Upper lobe of left lung (tissue), 6 donors: Measurements from ENCODE around the gene CPEB4. TPM values are rescaled to one million over a fixed set of nuclear protein-coding genes. Genes with fewer than 3 reads are reported as not detected.

Experiments
- ATAC-seq, 2 donors: fragments of 200-7000 bp; cut with Tn5 transposase; one replicate each; pipeline ENCODE4 v1.9.1; 2022; ENCODE audit warnings: mild to moderate bottlenecking in 2 of 2, moderate library complexity in 2 of 2; ENCODE audit not compliant: low FRiP score in 2 of 2
- DNase-seq, 2 donors: peaks; one replicate each; pipeline ENCODE4 v3.0.0-alpha.2; 2019 to 2020
- H3K27ac ChIP-seq, 4 donors: fragments of 200-600 bp; sonication (generic); one replicate each; pipeline ENCODE4 v1.5.1; 2016 to 2019
- H3K27me3 ChIP-seq, 4 donors: fragments of 200-600 bp; sonication (generic); one replicate each; pipeline ENCODE4 v1.5.1; 2017 to 2019
- H3K36me3 ChIP-seq, 4 donors: fragments of 200-600 bp; sonication (generic); one replicate each; pipeline ENCODE4 v1.5.1; 2016 to 2019
- H3K4me1 ChIP-seq, 4 donors: fragments of 200-600 bp; sonication (generic); one replicate each; pipeline ENCODE4 v1.5.1; 2018 to 2019
- H3K4me3 ChIP-seq, 4 donors: fragments of 200-600 bp; sonication (generic); one replicate each; pipeline ENCODE4 v1.5.1; 2017 to 2019; ENCODE audit warnings: mild to moderate bottlenecking in 2 of 4, moderate library complexity in 1 of 4
- H3K9me3 ChIP-seq, 4 donors: fragments of 200-600 bp; sonication (generic); one replicate each; pipeline ENCODE4 v1.5.1; 2018 to 2019
- EP300 ChIP-seq, 4 donors: sonication (generic); formaldehyde crosslinking; IDR thresholded peaks; one replicate each; pipeline ENCODE4 v1.5.1; 2017; ENCODE audit warnings: antibody characterized with exemption in 4 of 4, control low read depth in 2 of 4
- POLR2A ChIP-seq, 4 donors: fragments of 450-650 bp; IDR thresholded peaks; one replicate each; pipeline ENCODE4 v1.5.1; 2016 to 2017; ENCODE audit warnings: antibody characterized with exemption in 4 of 4, mild to moderate bottlenecking in 2 of 4
- POLR2AphosphoS5 ChIP-seq, 2 donors: sonication (generic); formaldehyde crosslinking; IDR thresholded peaks; one replicate each; pipeline ENCODE4 v1.5.1; 2017; ENCODE audit warnings: antibody characterized with exemption in 2 of 2
- WGBS, 2 donors: methylation state at CpG; one replicate each; pipeline ENCODE4 v1.1.5; 2017 to 2018; 5-methylcytosine and 5-hydroxymethylcytosine counted together
- total RNA-seq, 6 donors: library from RNA; depleted of rRNA in 4 of 6; stranded (reverse); fragments of >200 nt in 4 of 6; gene quantifications; one replicate each; pipeline versions ENCODE4 v1.1.0 to v1.2.1, GENCODE V29; 2016 to 2021
- TF ChIP-seq, protein P1 (sequence below), 6 experiments: fragments of 450-650 bp in 4 of 6; fragments of 200-600 bp in 2 of 6; sonication (generic) in 2 of 6; IDR thresholded peaks; one replicate each; pipeline ENCODE4 v1.5.1; 2016 to 2019; ENCODE audit warnings: antibody characterized with exemption in 6 of 6
- donor health status: DM: no; HTN: no; CAD: no; lungs with moderate emphysema.
- donor health status: DM: no; HTN: yes; CAD: no; lungs with severe emphysema.

Gene CPEB4
- total RNA-seq, 6 donors from 2014 or later: 52.6 to 96.4 (median 62.0) TPM

DNA sequence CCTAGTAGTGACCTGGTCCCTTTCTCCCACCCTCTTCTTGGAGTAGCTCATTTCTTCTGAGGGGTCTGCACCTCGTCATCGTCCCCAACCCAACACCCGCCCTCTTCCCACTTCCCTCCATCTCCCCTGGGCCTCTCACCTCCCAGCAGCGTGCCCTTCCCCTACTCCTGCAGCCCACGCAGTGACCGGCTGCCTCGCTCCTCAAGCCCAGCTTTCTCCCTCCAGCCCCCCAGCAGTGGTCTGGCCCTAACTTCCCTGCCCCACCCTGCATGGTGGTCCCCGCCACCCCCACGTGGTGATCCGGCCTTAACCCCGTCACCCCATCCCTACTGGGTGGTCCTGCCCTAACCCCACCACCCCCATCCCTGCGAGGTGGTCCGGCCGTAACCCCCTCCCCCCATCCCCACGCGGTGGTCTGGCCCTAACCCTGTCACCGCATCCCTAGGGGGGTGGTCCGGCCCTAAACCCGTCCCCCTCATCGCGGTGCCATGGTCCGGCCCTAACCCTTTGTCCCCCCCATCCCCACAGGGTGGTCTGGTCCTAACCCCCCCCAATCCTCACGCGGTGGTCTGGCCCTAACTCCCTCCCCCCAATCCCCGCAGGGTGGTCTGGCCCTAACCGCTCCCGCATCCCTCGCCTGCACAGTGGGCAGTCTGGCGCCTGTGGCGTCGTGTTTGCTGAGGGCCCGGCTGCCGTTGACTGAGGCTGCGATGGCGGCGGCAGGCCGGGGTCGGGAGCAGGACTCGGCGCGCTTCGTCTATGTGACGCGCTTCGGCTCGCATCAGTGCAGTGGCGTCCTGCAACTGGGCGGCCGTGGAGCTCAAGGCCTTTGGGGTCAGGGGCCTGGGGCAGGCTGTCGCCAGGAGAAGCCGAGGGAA, 100.6 kb downstream of the CPEB4 start, which contains the start of gene C5orf47:
Gene C5orf47 (plus strand): TSS at position 617 of the 878 bp plus-strand sequence. CDS start 94 bp downstream, at position 711.
- Histone ChIP-seq H3K4me1 (no peaks in the 10 kb centered on the region), H3K9me3 (no peaks in the 10 kb centered on the region), H3K27ac (no peak within 1 kb of the TSS), H3K4me3 (no peak within 1 kb of the TSS), H3K27me3 (no peaks in the 10 kb centered on the region), H3K36me3 (no peaks in the 10 kb centered on the region)
- TF ChIP-seq POLR2A (IDR thresholded peaks at IDR 0.05): no peak
- TF ChIP-seq, protein P1, sequence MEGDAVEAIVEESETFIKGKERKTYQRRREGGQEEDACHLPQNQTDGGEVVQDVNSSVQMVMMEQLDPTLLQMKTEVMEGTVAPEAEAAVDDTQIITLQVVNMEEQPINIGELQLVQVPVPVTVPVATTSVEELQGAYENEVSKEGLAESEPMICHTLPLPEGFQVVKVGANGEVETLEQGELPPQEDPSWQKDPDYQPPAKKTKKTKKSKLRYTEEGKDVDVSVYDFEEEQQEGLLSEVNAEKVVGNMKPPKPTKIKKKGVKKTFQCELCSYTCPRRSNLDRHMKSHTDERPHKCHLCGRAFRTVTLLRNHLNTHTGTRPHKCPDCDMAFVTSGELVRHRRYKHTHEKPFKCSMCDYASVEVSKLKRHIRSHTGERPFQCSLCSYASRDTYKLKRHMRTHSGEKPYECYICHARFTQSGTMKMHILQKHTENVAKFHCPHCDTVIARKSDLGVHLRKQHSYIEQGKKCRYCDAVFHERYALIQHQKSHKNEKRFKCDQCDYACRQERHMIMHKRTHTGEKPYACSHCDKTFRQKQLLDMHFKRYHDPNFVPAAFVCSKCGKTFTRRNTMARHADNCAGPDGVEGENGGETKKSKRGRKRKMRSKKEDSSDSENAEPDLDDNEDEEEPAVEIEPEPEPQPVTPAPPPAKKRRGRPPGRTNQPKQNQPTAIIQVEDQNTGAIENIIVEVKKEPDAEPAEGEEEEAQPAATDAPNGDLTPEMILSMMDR (IDR thresholded peaks at IDR 0.05): no peak
- no peak for TF ChIP-seq EP300 (IDR thresholded peaks at IDR 0.05)
- no peak for TF ChIP-seq POLR2AphosphoS5 (IDR thresholded peaks at IDR 0.05)
- ATAC-seq (peak in 1 of 2 donors; percentile 53), DNase-seq (peak in 1 of 2 donors; percentile 35)
- WGBS, 2 donors: 95 to 97% methylated on average over 38 to 41 of the region's 51 CpGs

DNA sequence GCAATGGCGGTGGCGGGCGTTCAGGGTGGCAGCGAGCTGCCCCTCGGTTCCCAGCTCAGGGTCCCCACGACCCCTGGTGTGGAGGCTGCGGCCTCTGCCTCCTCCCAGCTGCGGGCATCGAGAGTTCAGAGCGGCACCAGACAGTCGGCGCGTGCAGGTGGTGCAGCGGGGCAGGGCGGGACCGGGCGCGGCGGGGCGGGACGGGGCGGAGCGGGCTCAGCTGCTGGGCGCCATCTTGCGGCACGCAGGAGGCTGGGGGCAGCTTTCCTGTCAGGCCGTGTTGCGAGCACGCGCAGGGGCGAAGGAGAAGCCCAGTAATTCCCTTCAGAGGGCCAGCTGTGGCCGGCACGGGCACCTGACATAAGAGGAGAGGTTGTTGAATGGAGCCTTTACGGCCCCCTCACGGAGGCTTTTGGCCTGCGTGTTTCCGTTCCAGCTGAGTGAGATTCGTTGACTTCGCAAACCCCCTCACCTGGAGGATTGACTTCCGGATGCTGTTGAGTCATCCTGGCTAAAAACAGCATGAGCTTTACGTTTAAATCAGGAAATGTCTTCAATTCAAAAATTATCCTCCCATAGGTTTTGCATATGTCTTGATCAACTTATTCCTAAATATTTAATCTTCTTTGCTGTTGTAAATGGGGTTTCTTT, 101.4 kb downstream of the CPEB4 start:
- DNase-seq (peak in 1 of 2 donors; percentile 82), ATAC-seq (no peak)
- no peaks in the 10 kb centered on the region for H3K36me3 ChIP-seq
- TF ChIP-seq, protein P1 (IDR thresholded peaks at IDR 0.05): no peak
- TF ChIP-seq POLR2A (IDR thresholded peaks at IDR 0.05) (no peak), POLR2AphosphoS5 (IDR thresholded peaks at IDR 0.05) (no peak), EP300 (IDR thresholded peaks at IDR 0.05) (no peak)
- no peak overlapping the region for H3K27ac ChIP-seq
- no peaks in the 10 kb centered on the region for H3K9me3 ChIP-seq
- no peaks in the 10 kb centered on the region for H3K27me3 ChIP-seq
- no peaks in the 10 kb centered on the region for H3K4me1 ChIP-seq
- H3K4me3 ChIP-seq: no peak overlapping the region
- WGBS, 2 donors: 96% methylated on average over 31 to 38 of the region's 41 CpGs

DNA sequence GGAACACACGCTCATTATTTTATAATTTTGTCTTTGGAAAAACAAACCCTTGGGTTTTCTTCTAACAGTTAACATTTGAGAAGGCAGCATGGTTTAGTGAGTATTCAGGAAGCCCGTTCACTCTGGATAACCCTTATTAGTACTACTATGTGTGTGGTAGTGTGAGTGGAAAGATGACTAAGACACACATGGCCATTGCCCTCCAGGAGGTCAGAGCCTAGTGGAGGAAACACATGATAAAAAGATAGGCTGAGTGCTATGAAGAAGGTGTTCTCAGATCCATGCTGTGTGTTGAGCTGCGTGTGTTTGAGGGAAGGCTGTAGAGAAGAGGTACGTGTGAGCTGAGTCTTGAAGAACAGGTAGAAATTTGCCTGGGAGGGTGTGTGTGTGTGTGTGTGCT, 109.2 kb downstream of the CPEB4 start:
- 70 to 78% methylated on average over 4 of the region's 4 CpGs for WGBS, 2 donors
- Histone ChIP-seq H3K4me3 (no peak overlapping the region), H3K4me1 (no peaks in the 10 kb centered on the region), H3K27me3 (no peaks in the 10 kb centered on the region), H3K36me3 (no peaks in the 10 kb centered on the region), H3K9me3 (no peaks in the 10 kb centered on the region), H3K27ac (no peak overlapping the region)
- TF ChIP-seq EP300 (IDR thresholded peaks at IDR 0.05) (no peak), POLR2AphosphoS5 (IDR thresholded peaks at IDR 0.05) (no peak), POLR2A (IDR thresholded peaks at IDR 0.05) (no peak)
- TF ChIP-seq, protein P1 (IDR thresholded peaks at IDR 0.05): no peak
- ATAC-seq (no peak), DNase-seq (no peak)

DNA sequence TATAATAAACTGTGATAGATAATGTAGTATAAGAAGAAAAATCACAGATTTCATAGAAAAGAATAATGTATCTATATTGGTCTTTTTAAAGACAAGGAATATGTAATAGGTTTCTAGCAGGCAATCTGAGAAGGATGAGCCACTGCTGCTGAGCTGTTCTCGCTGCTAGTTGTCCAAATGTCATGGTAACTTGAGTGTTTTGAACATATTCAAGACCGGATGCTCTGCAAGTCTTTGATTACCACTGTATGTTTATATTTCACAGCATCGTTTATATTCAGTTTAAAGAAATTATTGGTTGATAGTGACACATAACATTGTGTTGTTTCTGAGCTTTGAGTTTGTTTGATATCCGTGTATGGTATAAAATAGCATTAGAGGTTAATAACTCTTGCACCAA, 110.4 kb downstream of the CPEB4 start:
- H3K36me3 ChIP-seq: no peaks in the 10 kb centered on the region
- no peaks in the 10 kb centered on the region for H3K9me3 ChIP-seq
- H3K27ac ChIP-seq: no peak overlapping the region
- H3K4me3 ChIP-seq: no peak overlapping the region
- WGBS, 2 donors: 54 to 56% methylated on average over 4 of the region's 4 CpGs
- no peaks in the 10 kb centered on the region for H3K27me3 ChIP-seq
- DNase-seq: no peak
- no peaks in the 10 kb centered on the region for H3K4me1 ChIP-seq
- TF ChIP-seq POLR2A (IDR thresholded peaks at IDR 0.05): no peak
- TF ChIP-seq POLR2AphosphoS5 (IDR thresholded peaks at IDR 0.05): no peak
- TF ChIP-seq, protein P1 (IDR thresholded peaks at IDR 0.05): no peak
- TF ChIP-seq EP300 (IDR thresholded peaks at IDR 0.05): no peak
- no peak for ATAC-seq
